SK-N-SH (cell line): Measurements from ENCODE around the gene ZNF398. TPM values are rescaled to one million over a fixed set of nuclear protein-coding genes. Genes with fewer than 3 reads are reported as not detected.

ENCODE experiments used
- CTCF ChIA-PET: fragments of 300-600, 350-600 bp; formaldehyde crosslinking; extraction: SDS; loops from one replicate; lab custom pipeline; 2021; lab: Yijun Ruan, JAX
- POLR2A ChIA-PET: fragments of 350-600 bp; sonication (Branson Sonifier 250); formaldehyde crosslinking; extraction: SDS; loops from one replicate; lab custom pipeline; 2020; ENCODE audit warnings: antibody characterized with exemption, inconsistent platforms; lab: Yijun Ruan, JAX
- DNase-seq: peaks from one replicate; pipeline ENCODE4 v3.0.0; 2012
- H2AFZ ChIP-seq: fragments of 200-600 bp; sonication (generic); 2 replicates; pipeline ENCODE4 v1.8.1; 2016; ENCODE audit warnings: antibody characterized with exemption, mild to moderate bottlenecking, low read depth
- H3F3A ChIP-seq: fragments of 200-600 bp; sonication (generic); replicated peaks from 2 replicates; pipeline ENCODE3; 2016; ENCODE audit warnings: antibody characterized with exemption, mild to moderate bottlenecking; ENCODE audit not compliant: insufficient read depth
- H3K27ac ChIP-seq, 2 experiments: fragments of 200-500 bp in 1 of 2; fragments of 200-600 bp in 1 of 2; sonication (Bioruptor generic) in 1 of 2; sonication (generic), shearing (Covaris generic) in 1 of 2; 2 replicates each; pipeline versions ENCODE4 v1.5.1 to v1.6.1; 2014 to 2016; ENCODE audit warnings: low read depth in 2 of 2, inconsistent platforms in 1 of 2, low read length in 1 of 2, mild to moderate bottlenecking in 1 of 2, mixed read lengths in 1 of 2
- H3K27me3 ChIP-seq: fragments of 200-600 bp; sonication (generic), shearing (Covaris generic); 2 replicates; pipeline ENCODE4 v1.6.1; 2016; ENCODE audit warnings: mixed run types; ENCODE audit not compliant: insufficient read depth
- H3K36me3 ChIP-seq, 2 experiments: fragments of 200-500 bp in 1 of 2; fragments of 200-600 bp in 1 of 2; sonication (Bioruptor generic) in 1 of 2; sonication (generic) in 1 of 2; replicated peaks in 1 of 2; 2 replicates each; pipeline versions ENCODE3 to v1.5.1; 2014 to 2016; ENCODE audit warnings: low read length in 1 of 2, mild to moderate bottlenecking in 1 of 2; ENCODE audit not compliant: insufficient read depth in 2 of 2, control insufficient read depth in 1 of 2
- H3K4me1 ChIP-seq, 2 experiments: fragments of 200-500 bp in 1 of 2; fragments of 200-600 bp in 1 of 2; sonication (Bioruptor generic) in 1 of 2; sonication (generic), shearing (Covaris generic) in 1 of 2; 2 replicates each; pipeline versions ENCODE4 v1.5.1 to v1.6.1; 2014 to 2016; ENCODE audit warnings: low read depth in 1 of 2, low read length in 1 of 2, mixed run types in 1 of 2; ENCODE audit not compliant: insufficient read depth in 2 of 2, control insufficient read depth in 1 of 2
- H3K4me2 ChIP-seq: fragments of 200-600 bp; sonication (generic), shearing (Covaris generic); 2 replicates; pipeline ENCODE4 v1.6.1; 2017; ENCODE audit warnings: mixed run types
- H3K4me3 ChIP-seq, 2 experiments: fragments of 200-500 bp in 1 of 2; fragments of 200-600 bp in 1 of 2; sonication (Bioruptor generic) in 1 of 2; sonication (generic), shearing (Covaris generic) in 1 of 2; 2 replicates each; pipeline versions ENCODE4 v1.5.1 to v1.8.1; 2014 to 2016; ENCODE audit warnings: low read depth in 2 of 2, inconsistent platforms in 1 of 2, low read length in 1 of 2, mild to moderate bottlenecking in 1 of 2, mixed read lengths in 1 of 2, moderate library complexity in 1 of 2
- H3K79me2 ChIP-seq: fragments of 200-600 bp; sonication (generic); 2 replicates; pipeline ENCODE4 v1.8.1; 2017; ENCODE audit warnings: mild to moderate bottlenecking; ENCODE audit not compliant: insufficient read depth
- H3K9ac ChIP-seq: fragments of 200-600 bp; sonication (generic); 2 replicates; pipeline ENCODE4 v1.6.1; 2017; ENCODE audit warnings: mixed run types
- H3K9me2 ChIP-seq: fragments of 200-600 bp; sonication (generic); 2 replicates; pipeline ENCODE4 v1.6.1; 2017; ENCODE audit warnings: mixed run types
- H3K9me3 ChIP-seq: fragments of 200-600 bp; sonication (generic); 2 replicates; pipeline ENCODE4 v1.6.1; 2017; ENCODE audit warnings: mixed run types, mild to moderate bottlenecking, moderate library complexity
- H4K20me1 ChIP-seq: fragments of 200-600 bp; sonication (generic); 2 replicates; pipeline ENCODE4 v1.6.1; 2017; ENCODE audit warnings: mild to moderate bottlenecking, mixed run types; ENCODE audit not compliant: insufficient read depth
- CHD2 ChIP-seq: fragments of 150-350 bp; IDR thresholded peaks from 2 replicates; pipeline ENCODE4 v1.6.1; 2018; ENCODE audit warnings: low read length; ENCODE audit not compliant: partially characterized antibody
- EP300 ChIP-seq, 2 experiments: IDR thresholded peaks; 2 replicates each; pipeline versions ENCODE4 v1.4.0 to v1.6.1; 2012; ENCODE audit warnings: borderline replicate concordance in 1 of 2, low read depth in 1 of 2, low read length in 1 of 2
- FOXJ3 ChIP-seq: sonication (generic); formaldehyde crosslinking; IDR thresholded peaks from 2 replicates; pipeline ENCODE4 v1.5.1; 2020; ENCODE audit warnings: mild to moderate bottlenecking, missing genetic modification reagents
- GABPA ChIP-seq: IDR thresholded peaks from 2 replicates; pipeline ENCODE4 v1.4.0; 2012; ENCODE audit warnings: low read depth, mild to moderate bottlenecking
- GATA2 ChIP-seq: sonication (generic); formaldehyde crosslinking; IDR thresholded peaks from 2 replicates; pipeline ENCODE4 v1.5.0; 2020; ENCODE audit warnings: mild to moderate bottlenecking, missing genetic modification reagents
- JUND ChIP-seq: IDR thresholded peaks from 2 replicates; pipeline ENCODE4 v1.4.0; 2012
- NFIC ChIP-seq: IDR thresholded peaks from 2 replicates; pipeline ENCODE4 v1.4.0; 2012; ENCODE audit warnings: borderline replicate concordance
- POLR2AphosphoS5 ChIP-seq: IDR thresholded peaks from 2 replicates; pipeline ENCODE4 v1.6.1; 2012; ENCODE audit warnings: low read depth, low read length
- RAD21 ChIP-seq: IDR thresholded peaks from 2 replicates; pipeline ENCODE4 v1.6.1; 2012; ENCODE audit warnings: mild to moderate bottlenecking, low read length
- RCOR1 ChIP-seq: fragments of 150-350 bp; IDR thresholded peaks from 2 replicates; pipeline ENCODE4 v1.6.1; 2017; ENCODE audit warnings: antibody characterized with exemption, low read length
- RFX5 ChIP-seq: IDR thresholded peaks from 2 replicates; pipeline ENCODE4 v1.6.1; 2012; ENCODE audit warnings: mild to moderate bottlenecking, improper control_type of control experiment, low read length
- SMC3 ChIP-seq: IDR thresholded peaks from 2 replicates; pipeline ENCODE4 v1.6.1; 2012; ENCODE audit warnings: low read depth, low read length, improper control_type of control experiment
- TAF1 ChIP-seq: IDR thresholded peaks from 2 replicates; pipeline ENCODE4 v1.6.1; 2012; ENCODE audit warnings: low read depth, mild to moderate bottlenecking, low read length, moderate library complexity, borderline replicate concordance
- TCF12 ChIP-seq: IDR thresholded peaks from 2 replicates; pipeline ENCODE4 v1.4.0; 2012
- YY1 ChIP-seq: IDR thresholded peaks from 2 replicates; pipeline ENCODE4 v1.4.0; 2012; ENCODE audit warnings: low read depth, mild to moderate bottlenecking
- WGBS: methylation state at CpG from one replicate; pipeline ENCODE4 v1.1.6; 2017; ENCODE audit warnings: low lambda C conversion rate; 5-methylcytosine and 5-hydroxymethylcytosine counted together
- polyA plus RNA-seq, 3 experiments: library from polyadenylated mRNA; depleted of rRNA; stranded (reverse); fragments of >200 nt; gene quantifications; 2 replicates each; pipeline ENCODE4 v1.2.3, GENCODE V29; 2012
- TF ChIP-seq, protein P1 (sequence below): fragments of 150-350 bp; IDR thresholded peaks from 2 replicates; pipeline ENCODE4 v1.6.1; 2017; ENCODE audit warnings: antibody characterized with exemption, low read length, low read depth, borderline replicate concordance
- TF ChIP-seq, protein P2 (sequence below): IDR thresholded peaks from 2 replicates; pipeline ENCODE4 v1.6.1; 2012; ENCODE audit warnings: mild to moderate bottlenecking, low read depth, low read length, moderate library complexity

The ZNF398 gene
- polyA plus RNA-seq, 1 of the 3 experiments (the other 2 are of a cell fraction): 4.5 TPM

GRCh38 chr7:149130572-149131198 lies 16.6 kb upstream of the ZNF398 start:
- H3K9me3 ChIP-seq: peaks cover 12% of the 10 kb centered on the region; the same call in 1 of the 2 replicates
- POLR2A ChIA-PET: no interaction called here
- H3K36me3 ChIP-seq: peaks cover 19 to 51% of the 10 kb centered on the region in 2 experiments
- H3K9ac ChIP-seq: no peak overlapping the region
- no peak overlapping the region; a peak in 1 of 4 replicates for H3K4me3 ChIP-seq
- H3K4me1 ChIP-seq: peaks cover 3 to 8% of the 10 kb centered on the region in 2 experiments; a peak in 3 of 4 replicates
- H3K79me2 ChIP-seq: peaks cover 27% of the 10 kb centered on the region
- no peaks in the 10 kb centered on the region for H3K9me2 ChIP-seq
- CTCF ChIA-PET: interaction anchor here (7.1 kb wide), 1 partner anchor 17 kb away, joined by 73 read pairs; the partner anchor contains the start of gene ZNF398
- no peak for DNase-seq
- H2AFZ ChIP-seq: no peak overlapping the region
- 94% methylated on average over 5 of the region's 5 CpGs for WGBS
- no peak for TF ChIP-seq GATA2
- TF ChIP-seq RCOR1: no peak
- no peak for TF ChIP-seq TCF12
- TF ChIP-seq FOXJ3 (CRISPR knock-in tag): no peak
- no peak for TF ChIP-seq TAF1
- TF ChIP-seq CHD2: no peak
- no peak for TF ChIP-seq EP300 (IDR thresholded peaks at IDR 0.05; ENCODE audit: borderline replicate concordance in 1 of 2, low read depth in 1 of 2, low read length in 1 of 2)
- TF ChIP-seq NFIC: no peak
- no peak for TF ChIP-seq YY1
- no peak overlapping the region for H3K27ac ChIP-seq
- no peak overlapping the region for H3K4me2 ChIP-seq
- no peaks in the 10 kb centered on the region for H4K20me1 ChIP-seq
- H3F3A ChIP-seq: peaks cover 12% of the 10 kb centered on the region
- no peaks in the 10 kb centered on the region for H3K27me3 ChIP-seq

GRCh38 chr7:149133028-149133710 lies 14.1 kb upstream of the ZNF398 start:
- no peaks in the 10 kb centered on the region for H4K20me1 ChIP-seq
- POLR2A ChIA-PET: no interaction called here
- H3K4me2 ChIP-seq: no peak overlapping the region
- no peaks in the 10 kb centered on the region for H3F3A ChIP-seq
- DNase-seq: no peak
- 100% methylated on average over 2 of the region's 2 CpGs for WGBS
- H3K36me3 ChIP-seq: peaks cover 19 to 54% of the 10 kb centered on the region in 2 experiments
- H3K9me3 ChIP-seq: peaks cover 12% of the 10 kb centered on the region; the same call in 1 of the 2 replicates
- CTCF ChIA-PET: interaction anchor here (1.1 to 5.1 kb wide), 3 partner anchors 10 to 29 kb away, joined by 3 to 46 read pairs (median 3); partner anchors contain the start of gene ZNF398
- no peak overlapping the region for H3K4me3 ChIP-seq
- H2AFZ ChIP-seq: no peak overlapping the region
- H3K9me2 ChIP-seq: no peaks in the 10 kb centered on the region
- H3K4me1 ChIP-seq: peaks cover under 1 to 3% of the 10 kb centered on the region in 2 experiments; a peak in 2 of 4 replicates
- H3K27ac ChIP-seq: no peak overlapping the region
- peaks cover 7% of the 10 kb centered on the region for H3K79me2 ChIP-seq
- TF ChIP-seq TAF1 (no peak), RFX5 (no peak), POLR2AphosphoS5 (no peak), RAD21 (no peak), SMC3 (no peak), GABPA (no peak), JUND (no peak), GATA2 (no peak), YY1 (no peak), CHD2 (no peak)
- TF ChIP-seq, protein P1, sequence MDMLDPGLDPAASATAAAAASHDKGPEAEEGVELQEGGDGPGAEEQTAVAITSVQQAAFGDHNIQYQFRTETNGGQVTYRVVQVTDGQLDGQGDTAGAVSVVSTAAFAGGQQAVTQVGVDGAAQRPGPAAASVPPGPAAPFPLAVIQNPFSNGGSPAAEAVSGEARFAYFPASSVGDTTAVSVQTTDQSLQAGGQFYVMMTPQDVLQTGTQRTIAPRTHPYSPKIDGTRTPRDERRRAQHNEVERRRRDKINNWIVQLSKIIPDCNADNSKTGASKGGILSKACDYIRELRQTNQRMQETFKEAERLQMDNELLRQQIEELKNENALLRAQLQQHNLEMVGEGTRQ: no peak
- TF ChIP-seq, protein P2, sequence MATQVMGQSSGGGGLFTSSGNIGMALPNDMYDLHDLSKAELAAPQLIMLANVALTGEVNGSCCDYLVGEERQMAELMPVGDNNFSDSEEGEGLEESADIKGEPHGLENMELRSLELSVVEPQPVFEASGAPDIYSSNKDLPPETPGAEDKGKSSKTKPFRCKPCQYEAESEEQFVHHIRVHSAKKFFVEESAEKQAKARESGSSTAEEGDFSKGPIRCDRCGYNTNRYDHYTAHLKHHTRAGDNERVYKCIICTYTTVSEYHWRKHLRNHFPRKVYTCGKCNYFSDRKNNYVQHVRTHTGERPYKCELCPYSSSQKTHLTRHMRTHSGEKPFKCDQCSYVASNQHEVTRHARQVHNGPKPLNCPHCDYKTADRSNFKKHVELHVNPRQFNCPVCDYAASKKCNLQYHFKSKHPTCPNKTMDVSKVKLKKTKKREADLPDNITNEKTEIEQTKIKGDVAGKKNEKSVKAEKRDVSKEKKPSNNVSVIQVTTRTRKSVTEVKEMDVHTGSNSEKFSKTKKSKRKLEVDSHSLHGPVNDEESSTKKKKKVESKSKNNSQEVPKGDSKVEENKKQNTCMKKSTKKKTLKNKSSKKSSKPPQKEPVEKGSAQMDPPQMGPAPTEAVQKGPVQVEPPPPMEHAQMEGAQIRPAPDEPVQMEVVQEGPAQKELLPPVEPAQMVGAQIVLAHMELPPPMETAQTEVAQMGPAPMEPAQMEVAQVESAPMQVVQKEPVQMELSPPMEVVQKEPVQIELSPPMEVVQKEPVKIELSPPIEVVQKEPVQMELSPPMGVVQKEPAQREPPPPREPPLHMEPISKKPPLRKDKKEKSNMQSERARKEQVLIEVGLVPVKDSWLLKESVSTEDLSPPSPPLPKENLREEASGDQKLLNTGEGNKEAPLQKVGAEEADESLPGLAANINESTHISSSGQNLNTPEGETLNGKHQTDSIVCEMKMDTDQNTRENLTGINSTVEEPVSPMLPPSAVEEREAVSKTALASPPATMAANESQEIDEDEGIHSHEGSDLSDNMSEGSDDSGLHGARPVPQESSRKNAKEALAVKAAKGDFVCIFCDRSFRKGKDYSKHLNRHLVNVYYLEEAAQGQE: no peak
- no peaks in the 10 kb centered on the region for H3K27me3 ChIP-seq
- H3K9ac ChIP-seq: no peak overlapping the region
